K562 (cell line): ENCODE results near the gene CDC45. TPM values are rescaled to one million over a fixed set of nuclear protein-coding genes. Genes with fewer than 3 reads are reported as not detected.

Experiments used
- ATAC-seq: fragments of 200-7000 bp; cut with Tn5 transposase; 3 replicates; pipeline ENCODE4 v1.9.1; 2020; ENCODE audit warnings: moderate library complexity
- BruUV-seq: library from RNA; stranded (reverse); fragments of 400-500 nt; replicated peaks from 2 replicates; lab custom pipeline; 2021; lab: Mats Ljungman, UMichigan
- CTCF ChIA-PET: fragments of 300-600 bp; formaldehyde crosslinking; extraction: SDS; loops from one replicate; lab custom pipeline; 2021; ENCODE audit warnings: low intra/inter-chr PET ratio; lab: Yijun Ruan, JAX
- POLR2A ChIA-PET: fragments of 300-600, 350-650 bp; sonication (Branson Sonifier 250); formaldehyde crosslinking; extraction: SDS; loops from one replicate; lab custom pipeline; 2021; ENCODE audit warnings: antibody characterized with exemption, inconsistent platforms; lab: Yijun Ruan, JAX
- DNase-seq, 4 experiments: peaks; one replicate each; pipeline versions ENCODE4 v3.0.0 to v3.0.0-alpha.2; 2011 to 2018; ENCODE audit warnings: low spot score in 3 of 4, mixed read lengths in 3 of 4; ENCODE audit errors: extremely low read depth in 1 of 4
- FAIRE-seq: peaks from 2 replicates; lab custom pipeline; 2011; peaks lifted over from hg19 to GRCh38; lab: Jason Lieb, UNC
- H2AFZ ChIP-seq: 2 replicates; pipeline ENCODE4 v1.6.0; 2011; ENCODE audit warnings: low read depth, low read length, control low read depth, inconsistent platforms
- H3K27ac ChIP-seq: fragments of 200-600 bp; 3 replicates; pipeline ENCODE4 v1.8.0; 2011; ENCODE audit warnings: low read depth, mild to moderate bottlenecking, control low read depth, inconsistent platforms, low read length, moderate library complexity, mixed read lengths; ENCODE audit errors: extremely low read depth
- H3K27me3 ChIP-seq, 2 experiments: fragments of 300-600 bp in 1 of 2; 2 replicates in 1 of 2; 3 replicates in 1 of 2; pipeline versions ENCODE4 v1.6.0 to v1.8.0; 2011; ENCODE audit warnings: inconsistent platforms in 2 of 2, low read length in 2 of 2, mild to moderate bottlenecking in 1 of 2, mixed read lengths in 1 of 2, moderate library complexity in 1 of 2; ENCODE audit not compliant: control insufficient read depth in 2 of 2, insufficient read depth in 2 of 2
- H3K36me3 ChIP-seq: fragments of 300-600 bp; 3 replicates; pipeline ENCODE4 v1.8.0; 2011; ENCODE audit warnings: mild to moderate bottlenecking, low read length, inconsistent platforms; ENCODE audit not compliant: control insufficient read depth, insufficient read depth
- H3K4me1 ChIP-seq, 2 experiments: fragments of 200-600 bp in 1 of 2; replicated peaks in 1 of 2; 2 replicates in 1 of 2; 3 replicates in 1 of 2; pipeline versions ENCODE4 v1.5.1 to v1.8.0; 2011; ENCODE audit warnings: inconsistent platforms in 2 of 2, low read length in 2 of 2, mild to moderate bottlenecking in 1 of 2, mixed read lengths in 1 of 2, moderate library complexity in 1 of 2; ENCODE audit not compliant: control insufficient read depth in 2 of 2, insufficient read depth in 2 of 2
- H3K4me2 ChIP-seq: 2 replicates; pipeline ENCODE4 v1.6.1; 2011; ENCODE audit warnings: low read length, control low read depth, inconsistent platforms, mixed read lengths; ENCODE audit not compliant: insufficient read depth
- H3K4me3 ChIP-seq: fragments of 200-600 bp; sonication (generic), shearing (Covaris generic); 2 replicates; pipeline ENCODE4 v1.5.1; 2016; ENCODE audit warnings: control low read depth, inconsistent platforms
- H3K79me2 ChIP-seq: fragments of 200-600 bp; 3 replicates; pipeline ENCODE4 v1.8.0; 2011; ENCODE audit warnings: low read length, inconsistent platforms; ENCODE audit not compliant: control insufficient read depth, insufficient read depth
- H3K9ac ChIP-seq, 2 experiments: 2 replicates each; pipeline versions ENCODE4 v1.6.0 to v1.6.1; 2011; ENCODE audit warnings: low read depth in 2 of 2, low read length in 2 of 2, control low read depth in 1 of 2, inconsistent platforms in 1 of 2, mild to moderate bottlenecking in 1 of 2, mixed read lengths in 1 of 2; ENCODE audit not compliant: insufficient read depth in 1 of 2
- H3K9me1 ChIP-seq: one replicate; pipeline ENCODE4 v1.6.0; 2011; ENCODE audit warnings: inconsistent platforms, mild to moderate bottlenecking, low read length, moderate library complexity; ENCODE audit not compliant: control insufficient read depth, insufficient read depth
- H3K9me3 ChIP-seq: replicated peaks from 2 replicates; pipeline ENCODE4 v1.5.1; 2011; ENCODE audit warnings: low read depth, low read length, inconsistent platforms; ENCODE audit not compliant: control insufficient read depth, insufficient read depth
- H4K20me1 ChIP-seq: replicated peaks from 2 replicates; pipeline ENCODE4 v1.6.1; 2011; ENCODE audit warnings: low read length, inconsistent platforms, mixed read lengths; ENCODE audit not compliant: control insufficient read depth, insufficient read depth
- HDAC6 ChIP-seq: IDR thresholded peaks from 2 replicates; pipeline ENCODE4 v1.6.1; 2012; ENCODE audit warnings: low read depth, mild to moderate bottlenecking, control low read depth, inconsistent platforms, low read length, moderate library complexity
- KDM5B ChIP-seq: fragments of 200-600 bp; sonication (generic); IDR thresholded peaks from 2 replicates; pipeline ENCODE4 v1.6.1; 2012; ENCODE audit warnings: low read depth, mild to moderate bottlenecking, moderate library complexity, low read length, control low read depth, inconsistent platforms; ENCODE audit not compliant: insufficient replicate concordance
- MLLT1 ChIP-seq, 2 experiments: fragments of 450-650 bp; IDR thresholded peaks; 2 replicates each; pipeline ENCODE4 v1.6.1; 2016
- RBFOX2 ChIP-seq: fragments of 200-400 bp; formaldehyde crosslinking; IDR thresholded peaks from 2 replicates; pipeline ENCODE4 v1.6.1; 2017; ENCODE audit warnings: low read depth, mild to moderate bottlenecking, low read length, moderate library complexity
- RBM22 ChIP-seq: fragments of 200-400 bp; formaldehyde crosslinking; IDR thresholded peaks from 2 replicates; pipeline ENCODE4 v1.6.1; 2018; ENCODE audit warnings: low read length, low read depth; ENCODE audit not compliant: poor library complexity, severe bottlenecking
- TCF7 ChIP-seq: sonication (generic); IDR thresholded peaks from 2 replicates; pipeline ENCODE4 v1.6.1; 2016; ENCODE audit warnings: antibody characterized with exemption, borderline replicate concordance
- THAP12 ChIP-seq: fragments of 250-450 bp; sonication (Bioruptor Pico); IDR thresholded peaks from 2 replicates; pipeline ENCODE4 v1.9.0; 2021; ENCODE audit warnings: mild to moderate bottlenecking, inconsistent platforms
- WHSC1 ChIP-seq: IDR thresholded peaks from one replicate; pipeline ENCODE4 v1.6.1; 2012; ENCODE audit warnings: low read length, control low read depth, inconsistent platforms
- WGBS: fragments of 100-300 bp; shearing (Covaris generic); methylation state at CpG from one replicate; pipeline ENCODE4 v1.1.6; 2016; ENCODE audit warnings: low coverage, mixed read lengths; ENCODE audit not compliant: insufficient coverage; ENCODE audit errors: missing lambda C conversion rate; 5-methylcytosine and 5-hydroxymethylcytosine counted together
- in situ Hi-C: fragments of 300-500 bp; cut with MboI; formaldehyde crosslinking; loops from 4 replicates; pipeline ENCODE4 v1.15.0; 2018; ENCODE audit warnings: inconsistent platforms, mixed read lengths
- intact Hi-C: fragments of 100-400 bp; cut with micrococcal nuclease; formaldehyde crosslinking; loops from 2 replicates; pipeline ENCODE4 v1.14.2; 2022
- polyA plus RNA-seq, 8 experiments: library from polyadenylated mRNA; depleted of rRNA in 4 of 8; stranded (reverse) in 5 of 8; unstranded in 3 of 8; fragments of >200 nt; fragmentation: Nextera tagmentation in 2 of 8; fragmentation: Illumina TruSeq in 1 of 8; extraction: Ambion mirVana in 2 of 8; extraction: Trizol in 1 of 8; gene quantifications; 2 replicates each; pipeline versions ENCODE4 v1.2.1 to v1.2.3, GENCODE V29; 2011 to 2014; ENCODE audit warnings: inconsistent platforms in 1 of 8, missing spikeins in 1 of 8
- total RNA-seq, 7 experiments: library from RNA; depleted of rRNA in 6 of 7; stranded (reverse); fragments of >200 nt in 6 of 7; fragmentation: Illumina TruSeq in 2 of 7; extraction: Trizol in 2 of 7; gene quantifications; 2 replicates each; pipeline versions ENCODE4 v1.2.1 to v1.2.3, GENCODE V29; 2011 to 2021; ENCODE audit warnings: low replicate concordance in 1 of 7

Gene CDC45
- total and polyA plus RNA-seq, 9 of the 15 experiments (the other 6 are each of a cell fraction or from before 2014, with no cell fraction given): 251 to 580 (median 410) TPM

- WGBS: 96% methylated on average over 11 of the region's 11 CpGs
- Histone ChIP-seq H3K9me1 (peaks cover 9% of the 10 kb centered on the region), H3K79me2 (peaks cover 40% of the 10 kb centered on the region), H3K27ac (no peak overlapping the region), H3K4me1 (no peaks in the 10 kb centered on the region; a peak in 2 of 5 replicates), H3K9me3 (no peaks in the 10 kb centered on the region), H2AFZ (no peak overlapping the region), H4K20me1 (peaks cover 52% of the 10 kb centered on the region), H3K4me2 (no peak overlapping the region), H3K27me3 (no peaks in the 10 kb centered on the region), H3K9ac (peak overlapping the region in 1 of 2 experiments; percentile 8; a peak in 1 of 4 replicates), H3K4me3 (no peak overlapping the region), H3K36me3 (peaks cover 98% of the 10 kb centered on the region)
- no TSS peak for BruUV-seq
- TF ChIP-seq RBFOX2: peak; percentile 54
- 0 out of 2 replicates have a peak, but pooled peaks have one; percentile 10 for TF ChIP-seq THAP12 (CRISPR knock-in tag)
- no peak for TF ChIP-seq TCF7
- 0 out of 2 replicates have a peak, but pooled peaks have one; percentile 77 for TF ChIP-seq HDAC6
- peak; percentile 35 for TF ChIP-seq RBM22
- peak; percentile 36 for TF ChIP-seq KDM5B
- TF ChIP-seq WHSC1: peak; percentile 87
- TF ChIP-seq MLLT1 (IDR thresholded peaks at IDR 0.05): no peak
- intact Hi-C loops: no loop called here
- FAIRE-seq (no peak), ATAC-seq (no peak), DNase-seq (no peak)
- in situ Hi-C loops: no loop called here
- POLR2A ChIA-PET: interaction anchor here (1.1 to 3.0 kb wide), 4 partner anchors 9 to 18 kb away, joined by 3 to 12 read pairs (median 4); no protein-coding TSS in a partner anchor
- CTCF ChIA-PET: interaction anchor here (0.6 kb wide), 1 partner anchor 327 kb away, joined by 3 read pairs; the partner anchor contains the start of gene ESS2
These were observed 8.1 kb upstream of the CDC45 start for GRCh38 chr22:19471572-19471971.
